Testis (tissue), 3 donors: Measurements from ENCODE around the gene TNRC6C. TPM values are rescaled to one million over a fixed set of nuclear protein-coding genes. Genes with fewer than 3 reads are reported as not detected.

ENCODE experiments used
- DNase-seq: peaks from one replicate; pipeline ENCODE4 v3.0.0-alpha.2; 2019
- H3K27ac ChIP-seq, 2 donors: fragments of 200-600 bp; sonication (generic); one replicate each; pipeline ENCODE4 v1.5.1; 2019
- H3K27me3 ChIP-seq: fragments of 200-600 bp; sonication (generic); one replicate; pipeline ENCODE4 v1.5.1; 2019
- H3K36me3 ChIP-seq: fragments of 200-600 bp; sonication (generic); one replicate; pipeline ENCODE4 v1.5.1; 2017; ENCODE audit warnings: low read depth; ENCODE audit errors: missing control alignments
- H3K4me1 ChIP-seq: fragments of 200-600 bp; sonication (generic); one replicate; pipeline ENCODE4 v1.5.1; 2019
- H3K4me3 ChIP-seq, 2 donors: fragments of 200-600 bp; sonication (generic); one replicate each; pipeline ENCODE4 v1.5.1; 2017 to 2019
- H3K9me3 ChIP-seq: fragments of 200-600 bp; sonication (generic); one replicate; pipeline ENCODE4 v1.5.1; 2017
- POLR2A ChIP-seq: fragments of 450-650 bp; IDR thresholded peaks from one replicate; pipeline ENCODE4 v1.6.1; 2017; ENCODE audit warnings: antibody characterized with exemption, mild to moderate bottlenecking, moderate library complexity
- WGBS, 2 donors: methylation state at CpG; one replicate each; pipeline ENCODE4 v1.1.5; 2018; 5-methylcytosine and 5-hydroxymethylcytosine counted together
- intact Hi-C: fragments of 100-400 bp; cut with DNase I; formaldehyde crosslinking; loops from one replicate; pipeline ENCODE4 v1.15.1; 2023; ENCODE audit warnings: low total_unique reads
- polyA plus RNA-seq: library from polyadenylated mRNA; stranded (reverse); fragments of 350-450 nt; fragmentation: Illumina TruSeq; extraction: RNeasy Lipid Tissue Mini Kit (QIAGEN cat#74804); gene quantifications from one replicate; pipeline ENCODE4 v1.2.3, GENCODE V29; 2014; ENCODE audit warnings: low read depth, low replicate concordance; ENCODE audit not compliant: insufficient read depth
- total RNA-seq, 2 donors: library from RNA; depleted of rRNA; stranded (reverse); fragments of >200 nt; gene quantifications; one replicate each; pipeline ENCODE4 v1.2.3, GENCODE V29; 2016
- TF ChIP-seq, protein P1 (sequence below), 3 experiments: fragments of 450-650 bp in 2 of 3; fragments of 200-600 bp in 1 of 3; sonication (generic) in 1 of 3; IDR thresholded peaks; one replicate each; pipeline ENCODE4 v1.5.1; 2016 to 2019; ENCODE audit warnings: antibody characterized with exemption in 3 of 3, mild to moderate bottlenecking in 2 of 3, moderate library complexity in 1 of 3

Gene TNRC6C
- total and polyA plus RNA-seq, 3 donors from 2014 or later: 26.2 to 35.6 (median 27.4) TPM

DNA sequence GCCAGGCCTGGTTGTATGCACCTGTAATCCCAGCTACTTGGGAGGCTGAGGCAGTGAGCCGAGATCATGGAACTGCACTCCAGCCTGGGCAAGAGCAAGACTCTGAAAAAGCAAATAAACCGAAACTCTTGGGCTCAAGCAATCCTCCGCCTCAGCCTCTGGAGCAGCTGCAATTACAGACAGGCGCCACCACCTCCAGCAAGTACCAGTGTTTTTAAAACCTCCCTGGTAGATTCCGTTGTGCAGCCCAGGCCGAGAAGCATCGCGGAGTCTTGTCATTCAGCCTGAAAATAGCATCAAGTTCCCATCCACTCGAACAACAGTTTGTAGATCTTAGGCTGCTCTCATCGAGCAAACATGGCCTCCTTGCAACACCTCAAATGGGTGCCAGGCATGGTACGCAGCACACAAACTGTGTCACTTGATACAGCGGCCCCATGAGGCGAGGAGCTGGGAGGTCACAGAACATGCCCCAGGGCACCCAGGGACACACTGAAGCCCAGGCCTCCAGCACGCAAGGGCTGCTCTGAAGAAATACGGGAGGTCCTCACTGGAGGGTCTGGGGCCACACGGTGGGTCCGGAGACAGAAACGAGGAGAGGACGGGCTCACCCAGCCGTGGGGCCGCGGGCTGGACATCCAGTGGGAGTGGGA, 152.0 kb downstream of the TNRC6C start:
- no peak for DNase-seq
- H3K27ac ChIP-seq: no peak overlapping the region
- no peak for TF ChIP-seq POLR2A
- TF ChIP-seq, protein P1, sequence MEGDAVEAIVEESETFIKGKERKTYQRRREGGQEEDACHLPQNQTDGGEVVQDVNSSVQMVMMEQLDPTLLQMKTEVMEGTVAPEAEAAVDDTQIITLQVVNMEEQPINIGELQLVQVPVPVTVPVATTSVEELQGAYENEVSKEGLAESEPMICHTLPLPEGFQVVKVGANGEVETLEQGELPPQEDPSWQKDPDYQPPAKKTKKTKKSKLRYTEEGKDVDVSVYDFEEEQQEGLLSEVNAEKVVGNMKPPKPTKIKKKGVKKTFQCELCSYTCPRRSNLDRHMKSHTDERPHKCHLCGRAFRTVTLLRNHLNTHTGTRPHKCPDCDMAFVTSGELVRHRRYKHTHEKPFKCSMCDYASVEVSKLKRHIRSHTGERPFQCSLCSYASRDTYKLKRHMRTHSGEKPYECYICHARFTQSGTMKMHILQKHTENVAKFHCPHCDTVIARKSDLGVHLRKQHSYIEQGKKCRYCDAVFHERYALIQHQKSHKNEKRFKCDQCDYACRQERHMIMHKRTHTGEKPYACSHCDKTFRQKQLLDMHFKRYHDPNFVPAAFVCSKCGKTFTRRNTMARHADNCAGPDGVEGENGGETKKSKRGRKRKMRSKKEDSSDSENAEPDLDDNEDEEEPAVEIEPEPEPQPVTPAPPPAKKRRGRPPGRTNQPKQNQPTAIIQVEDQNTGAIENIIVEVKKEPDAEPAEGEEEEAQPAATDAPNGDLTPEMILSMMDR (IDR thresholded peaks at IDR 0.05): no peak
- no peaks in the 10 kb centered on the region for H3K36me3 ChIP-seq
- 86 to 93% methylated on average over 21 to 22 of the region's 22 CpGs for WGBS, 2 donors
- no peak overlapping the region for H3K4me3 ChIP-seq
- no peaks in the 10 kb centered on the region for H3K9me3 ChIP-seq
- intact Hi-C loops: loop anchor here (10.0 kb wide), 1 partner anchor 144 kb away; no protein-coding TSS in a partner anchor
- peaks cover 8% of the 10 kb centered on the region for H3K4me1 ChIP-seq
- H3K27me3 ChIP-seq: no peaks in the 10 kb centered on the region

DNA sequence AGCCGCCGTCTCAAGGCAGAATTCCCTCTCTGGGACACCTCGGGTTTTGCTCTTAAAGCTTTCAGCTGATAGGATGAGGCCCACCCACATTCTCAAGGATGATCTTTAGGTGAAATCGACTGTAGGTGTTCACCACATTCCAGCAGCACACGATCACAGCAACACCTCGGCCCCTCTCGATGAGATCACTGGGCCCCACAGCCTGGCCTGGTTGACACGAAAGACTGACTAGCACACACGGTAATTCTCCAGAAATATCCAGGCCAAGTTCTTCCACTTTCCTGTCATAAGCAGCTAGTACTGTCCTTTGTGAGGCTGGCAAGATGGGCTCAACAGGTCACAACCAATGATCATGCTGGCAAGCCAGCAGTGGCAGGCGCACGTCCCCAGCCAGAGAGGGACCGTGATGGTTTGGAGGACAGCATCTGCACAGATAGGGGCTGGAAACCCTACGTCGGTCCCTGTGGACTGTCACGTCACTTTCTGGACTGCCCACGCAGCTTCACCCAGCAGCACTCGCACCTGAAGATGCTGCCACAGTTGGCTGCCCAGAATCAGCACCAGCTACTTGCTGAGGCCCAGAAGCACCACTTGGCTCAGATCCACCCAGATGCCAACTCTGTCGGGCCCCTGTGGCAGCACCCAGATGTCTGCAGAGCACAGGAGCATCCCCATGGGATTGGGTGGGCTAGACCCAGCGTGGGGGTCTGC, 152.7 kb downstream of the TNRC6C start:
- no peaks in the 10 kb centered on the region for H3K9me3 ChIP-seq
- no peaks in the 10 kb centered on the region for H3K36me3 ChIP-seq
- intact Hi-C loops: loop anchor here (10.0 kb wide), 1 partner anchor 144 kb away; no protein-coding TSS in a partner anchor
- no peak for TF ChIP-seq POLR2A
- TF ChIP-seq, protein P1 (IDR thresholded peaks at IDR 0.05): no peak
- no peaks in the 10 kb centered on the region for H3K27me3 ChIP-seq
- WGBS, 2 donors: 81 to 86% methylated on average over 10 to 19 of the region's 19 CpGs
- H3K4me1 ChIP-seq: peaks cover 8% of the 10 kb centered on the region
- H3K4me3 ChIP-seq: no peak overlapping the region
- H3K27ac ChIP-seq: no peak overlapping the region
- no peak for DNase-seq

DNA sequence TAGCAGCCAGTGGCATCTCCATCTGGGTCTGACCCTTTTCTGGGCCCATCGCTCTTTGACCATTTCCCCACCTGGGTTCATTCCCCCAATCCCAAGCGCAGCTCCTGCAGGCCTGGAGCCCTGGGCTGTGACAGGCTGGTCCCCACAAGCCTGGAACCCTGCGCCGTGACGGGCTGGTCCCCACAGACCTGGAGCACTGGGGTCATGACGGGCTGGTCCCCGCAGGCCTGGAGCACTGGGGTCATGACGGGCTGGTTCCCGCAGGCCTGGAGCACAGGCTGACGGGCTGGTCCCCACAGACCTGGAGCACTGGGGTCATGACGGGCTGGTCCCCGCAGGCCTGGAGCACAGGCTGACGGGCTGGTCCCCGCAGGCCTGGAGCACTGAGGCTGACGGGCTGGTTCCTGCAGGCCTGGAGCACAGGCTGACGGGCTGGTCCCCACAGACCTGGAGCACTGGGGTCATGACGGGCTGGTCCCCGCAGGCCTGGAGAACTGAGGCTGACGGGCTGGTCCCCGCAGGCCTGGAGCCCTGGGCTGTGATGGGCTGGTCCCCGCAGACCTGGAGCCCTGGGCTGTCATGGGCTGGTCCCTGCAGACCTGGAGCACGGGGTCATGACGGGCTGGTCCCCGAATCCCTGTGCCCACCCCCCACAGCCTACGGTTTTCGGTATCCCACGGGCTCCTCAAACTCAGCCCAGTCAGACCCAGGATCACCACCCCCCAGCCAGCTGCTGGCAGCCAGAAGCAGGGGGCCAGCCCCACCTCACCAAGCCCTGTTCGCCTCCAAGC, 153.4 kb downstream of the TNRC6C start:
- intact Hi-C loops: loop anchor here (10.0 kb wide), 1 partner anchor 143 kb away; no protein-coding TSS in a partner anchor
- Histone ChIP-seq H3K27ac (no peak overlapping the region), H3K4me3 (no peak overlapping the region), H3K27me3 (no peaks in the 10 kb centered on the region), H3K9me3 (no peaks in the 10 kb centered on the region), H3K36me3 (no peaks in the 10 kb centered on the region), H3K4me1 (peaks cover 8% of the 10 kb centered on the region)
- TF ChIP-seq, protein P1 (IDR thresholded peaks at IDR 0.05): no peak
- TF ChIP-seq POLR2A: no peak
- 89 to 90% methylated on average over 13 to 27 of the region's 28 CpGs for WGBS, 2 donors
- no peak for DNase-seq

DNA sequence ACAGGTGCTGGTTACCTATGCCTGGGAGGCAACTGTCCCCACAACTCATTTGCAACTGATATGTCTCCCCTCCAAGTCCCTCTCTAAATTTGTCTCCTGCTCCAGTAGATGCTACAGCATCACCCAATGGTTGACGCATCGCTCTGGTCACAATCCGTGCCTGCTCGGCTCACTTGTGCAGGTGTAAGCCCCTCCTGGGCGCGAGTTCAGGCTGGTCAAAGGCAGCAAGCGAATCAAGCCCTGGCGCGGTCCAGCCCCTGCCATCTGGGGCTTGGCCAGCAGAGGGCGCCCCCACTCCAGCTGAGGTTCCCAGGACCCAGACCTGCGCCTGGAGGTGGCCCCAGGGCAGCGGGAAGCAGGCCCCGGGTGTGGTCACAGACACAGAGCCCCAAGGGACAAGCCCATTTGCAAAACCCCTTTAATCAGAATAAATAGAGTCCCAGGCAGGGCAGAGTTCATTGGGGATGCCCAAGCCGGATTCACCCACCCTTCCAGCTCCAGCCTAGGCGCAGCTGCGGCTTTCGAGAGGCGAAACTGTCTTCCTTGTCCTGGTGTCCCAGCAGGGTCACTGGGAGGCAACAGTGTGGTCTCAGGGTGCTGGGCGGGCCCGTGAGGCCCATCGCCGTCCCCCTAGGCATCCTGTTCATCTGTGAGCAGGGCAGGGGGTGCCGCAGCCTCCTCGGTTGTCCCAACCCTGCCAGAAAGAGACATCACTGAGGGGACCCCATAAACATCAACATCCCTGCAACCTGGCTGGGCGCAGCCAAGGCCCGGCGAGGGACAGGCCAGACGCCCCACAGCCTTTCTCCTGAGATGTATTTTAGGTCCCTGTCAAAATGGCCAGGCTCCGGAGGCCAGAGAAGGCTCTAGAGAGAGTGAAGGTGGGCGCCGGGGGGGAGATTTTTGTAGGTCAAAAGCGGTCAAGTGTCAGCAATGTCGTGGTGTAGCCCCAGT, 154.3 kb downstream of the TNRC6C start:
- H3K27me3 ChIP-seq: no peaks in the 10 kb centered on the region
- peak; percentile 77 for DNase-seq
- no peak overlapping the region for H3K27ac ChIP-seq
- 66 to 83% methylated on average over 15 to 33 of the region's 33 CpGs for WGBS, 2 donors
- H3K4me3 ChIP-seq: no peak overlapping the region
- H3K4me1 ChIP-seq: peaks cover 8% of the 10 kb centered on the region
- H3K36me3 ChIP-seq: no peaks in the 10 kb centered on the region
- TF ChIP-seq POLR2A: no peak
- TF ChIP-seq, protein P1 (IDR thresholded peaks at IDR 0.05): peak; percentile 96 to 99 (median 98)
- H3K9me3 ChIP-seq: no peaks in the 10 kb centered on the region
- intact Hi-C loops: loop anchor here (10.0 kb wide), 1 partner anchor 142 kb away; no protein-coding TSS in a partner anchor
